ENCODE data around the gene ZNF136. TPM values are rescaled to one million over a fixed set of nuclear protein-coding genes. Genes with fewer than 3 reads are reported as not detected.

Gene ZNF136
- total and polyA plus RNA-seq, 2 experiments from 2014 or later, result 3.0 to 4.8 TPM

DNA sequence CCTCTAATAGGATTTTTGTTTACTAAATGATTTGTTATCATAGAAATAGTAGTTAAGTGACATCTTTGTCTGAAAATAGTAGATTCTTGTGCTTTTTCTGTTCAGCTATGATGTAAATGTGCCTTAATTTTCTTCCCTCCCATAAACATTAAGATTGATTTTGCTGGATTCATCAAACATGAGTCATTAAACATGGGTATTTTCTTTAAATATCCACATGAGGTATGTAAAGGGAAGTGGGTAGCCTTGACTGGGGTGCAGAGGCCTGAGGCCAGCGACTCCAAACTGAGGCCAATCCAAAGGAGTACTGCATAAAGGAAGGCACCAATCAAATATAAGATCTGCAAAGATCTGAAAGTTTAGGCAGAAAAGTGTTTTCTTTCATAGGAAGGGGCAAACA lies 3.7 kb downstream of the ZNF136 start:
- H3K4me2 ChIP-seq (ENCODE audit: unreplicated experiment), result no peak overlapping the region
- peaks cover 82% of the 10 kb centered on the region for H3K79me2 ChIP-seq (ENCODE audit: insufficient read depth)
- H3K27ac ChIP-seq, result peak overlapping the region; percentile 30
- TF ChIP-seq EZH2 (IDR thresholded peaks at IDR 0.05; ENCODE audit: insufficient read depth, poor library complexity, severe bottlenecking) (no peak), EZH2phosphoT487 (IDR thresholded peaks at IDR 0.05; ENCODE audit: insufficient read depth, low read depth) (no peak)
- H4K20me1 ChIP-seq (ENCODE audit: insufficient read depth), result no peaks in the 10 kb centered on the region
- DNase-seq, result peak; percentile 31
- H3K36me3 ChIP-seq (ENCODE audit: low read depth), result peaks cover 4% of the 10 kb centered on the region; the same call in 1 of the 2 replicates
- no peaks in the 10 kb centered on the region for H3K27me3 ChIP-seq (replicated peaks; ENCODE audit: insufficient read depth)
- no peaks in the 10 kb centered on the region for H3K9me2 ChIP-seq (ENCODE audit: insufficient read depth)
- no peak overlapping the region for H3K4me3 ChIP-seq
- peaks cover 22% of the 10 kb centered on the region for H3K4me1 ChIP-seq (ENCODE audit: insufficient read depth)
- peaks cover 27% of the 10 kb centered on the region for H3F3A ChIP-seq (ENCODE audit: insufficient read depth)
- no peak overlapping the region for H3K9ac ChIP-seq
- in situ Hi-C loops (cut with MboI), result no loop called here
- no peaks in the 10 kb centered on the region for H3K9me3 ChIP-seq (ENCODE audit: low read depth)
- WGBS, 2 experiments (ENCODE audit: low coverage in 1 of 2, low lambda C conversion rate in 2 of 2, missing lambda C conversion rate in 2 of 2), result 95 to 100% methylated on average over 1 of the region's 1 CpG
- H2AFZ ChIP-seq, result no peak overlapping the region

DNA sequence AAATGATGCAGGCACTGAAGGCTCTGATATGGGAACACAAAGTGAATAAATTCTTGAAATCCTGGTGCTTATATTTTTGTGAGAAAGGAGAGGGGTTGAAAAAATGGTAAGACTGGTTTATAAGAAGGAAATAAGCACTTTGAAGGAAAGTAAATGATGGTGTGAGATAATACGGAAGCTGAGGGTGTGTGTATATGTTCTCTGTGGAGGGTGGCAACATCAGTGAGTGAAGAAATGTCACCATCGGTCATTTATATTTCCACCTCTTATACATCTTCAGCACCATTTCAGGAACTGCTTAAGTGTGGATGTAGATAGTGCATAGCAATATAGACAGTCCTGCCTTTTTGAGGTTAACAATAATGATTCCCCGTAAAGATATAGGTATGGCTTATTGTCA lies 17.5 kb downstream of the ZNF136 start:
- peaks cover 100% of the 10 kb centered on the region for H3K79me2 ChIP-seq (ENCODE audit: insufficient read depth)
- no peak overlapping the region for H3K9ac ChIP-seq
- no peaks in the 10 kb centered on the region for H3K9me3 ChIP-seq (ENCODE audit: low read depth)
- no peaks in the 10 kb centered on the region for H4K20me1 ChIP-seq (ENCODE audit: insufficient read depth)
- H3K4me3 ChIP-seq, result no peak overlapping the region
- 93 to 97% methylated on average over 3 of the region's 3 CpGs for WGBS, 2 experiments (ENCODE audit: low coverage in 1 of 2, low lambda C conversion rate in 2 of 2, missing lambda C conversion rate in 2 of 2)
- peaks cover 25% of the 10 kb centered on the region for H3K36me3 ChIP-seq (ENCODE audit: low read depth)
- H3K4me1 ChIP-seq (ENCODE audit: insufficient read depth), result no peaks in the 10 kb centered on the region
- TF ChIP-seq EZH2 (IDR thresholded peaks at IDR 0.05; ENCODE audit: insufficient read depth, poor library complexity, severe bottlenecking) (no peak), EZH2phosphoT487 (IDR thresholded peaks at IDR 0.05; ENCODE audit: insufficient read depth, low read depth) (no peak)
- no peak overlapping the region for H3K27ac ChIP-seq
- DNase-seq, result no peak
- no peaks in the 10 kb centered on the region for H3F3A ChIP-seq (ENCODE audit: insufficient read depth)
- H2AFZ ChIP-seq, result no peak overlapping the region
- in situ Hi-C loops (cut with MboI), result no loop called here
- H3K9me2 ChIP-seq (ENCODE audit: insufficient read depth), result no peaks in the 10 kb centered on the region
- no peak overlapping the region for H3K4me2 ChIP-seq (ENCODE audit: unreplicated experiment)
- no peaks in the 10 kb centered on the region for H3K27me3 ChIP-seq (replicated peaks; ENCODE audit: insufficient read depth)

DNA sequence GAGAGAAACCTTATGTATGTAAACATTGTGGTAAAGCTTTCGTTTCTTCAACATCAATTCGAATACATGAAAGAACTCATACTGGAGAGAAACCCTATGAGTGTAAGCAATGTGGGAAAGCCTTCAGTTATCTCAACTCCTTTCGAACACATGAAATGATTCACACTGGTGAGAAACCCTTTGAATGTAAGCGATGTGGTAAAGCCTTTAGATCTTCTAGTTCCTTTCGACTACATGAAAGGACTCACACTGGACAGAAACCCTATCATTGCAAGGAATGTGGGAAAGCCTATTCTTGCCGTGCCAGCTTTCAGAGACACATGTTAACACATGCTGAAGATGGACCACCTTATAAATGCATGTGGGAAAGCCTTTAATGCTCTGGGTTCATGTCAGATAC lies 24.7 kb downstream of the ZNF136 start:
- in situ Hi-C loops (cut with MboI), result no loop called here
- Histone ChIP-seq H3K4me2 (ENCODE audit: unreplicated experiment) (no peak overlapping the region), H3K4me3 (no peak overlapping the region), H3K9me2 (ENCODE audit: insufficient read depth) (no peaks in the 10 kb centered on the region), H3F3A (ENCODE audit: insufficient read depth) (0 out of 2 replicates have a peak, but pooled peaks cover 9% of the 10 kb centered on the region), H3K79me2 (ENCODE audit: insufficient read depth) (peaks cover 29% of the 10 kb centered on the region), H3K27me3 (replicated peaks; ENCODE audit: insufficient read depth) (no peaks in the 10 kb centered on the region), H4K20me1 (ENCODE audit: insufficient read depth) (no peaks in the 10 kb centered on the region), H3K27ac (no peak overlapping the region), H3K4me1 (ENCODE audit: insufficient read depth) (no peaks in the 10 kb centered on the region), H3K9ac (no peak overlapping the region), H2AFZ (no peak overlapping the region), H3K9me3 (ENCODE audit: low read depth) (peaks cover 14% of the 10 kb centered on the region), H3K36me3 (ENCODE audit: low read depth) (peaks cover 85% of the 10 kb centered on the region)
- no peak for TF ChIP-seq EZH2phosphoT487 (IDR thresholded peaks at IDR 0.05; ENCODE audit: insufficient read depth, low read depth)
- TF ChIP-seq EZH2 (IDR thresholded peaks at IDR 0.05; ENCODE audit: insufficient read depth, poor library complexity, severe bottlenecking), result no peak
- DNase-seq, result peak; percentile 21
- WGBS, 2 experiments (ENCODE audit: low coverage in 1 of 2, low lambda C conversion rate in 2 of 2, missing lambda C conversion rate in 2 of 2), result 96 to 98% methylated on average over 6 of the region's 6 CpGs

DNA sequence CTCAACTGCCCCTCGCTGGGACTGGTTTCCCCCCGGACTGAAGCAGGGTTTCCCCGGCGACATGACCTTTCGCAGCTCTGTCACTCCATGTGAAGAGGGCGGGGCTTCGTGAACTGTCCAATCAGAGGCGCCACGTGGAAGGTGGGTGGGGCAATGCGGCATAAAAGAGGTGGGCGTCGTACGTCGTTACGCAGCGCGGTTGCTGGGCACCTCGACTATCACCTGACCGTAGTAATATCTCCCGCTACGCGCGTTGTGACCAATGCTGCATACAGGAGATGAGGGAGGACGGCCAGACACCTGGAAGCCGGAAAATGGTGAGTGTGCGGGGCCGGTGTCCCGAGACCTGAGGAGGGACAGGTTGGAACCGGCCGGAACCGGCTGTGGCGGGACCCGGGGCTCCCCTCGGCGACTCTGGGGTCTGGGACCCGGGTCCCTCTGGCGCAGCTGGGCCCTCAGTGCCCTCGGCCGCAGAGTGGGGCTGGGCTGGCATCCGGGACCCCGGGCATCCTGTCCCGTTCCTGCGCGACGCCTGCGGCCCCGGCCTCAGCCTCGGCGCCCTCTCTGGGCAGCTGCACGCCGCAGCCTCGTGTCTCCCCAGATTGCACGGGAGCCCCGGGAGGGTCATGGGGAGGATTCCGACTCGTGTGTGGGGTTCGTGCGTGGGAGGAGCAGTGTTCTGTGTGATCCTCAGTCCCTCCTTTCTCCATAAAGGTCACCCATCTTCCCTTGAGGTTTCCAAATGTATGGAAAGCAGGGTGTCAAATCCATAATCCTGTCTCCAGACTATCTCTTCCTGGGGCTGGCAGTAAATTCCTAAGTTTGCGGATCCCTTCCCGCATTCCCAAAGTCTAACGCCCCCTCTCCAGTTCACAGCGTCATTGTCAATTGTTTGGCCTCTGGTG lies 32.2 kb downstream of the ZNF136 start:
- in situ Hi-C loops (cut with MboI), result no loop called here
- H3K9me3 ChIP-seq (ENCODE audit: low read depth), result peaks cover 13% of the 10 kb centered on the region
- DNase-seq, result peak; percentile 72
- peak overlapping the region; percentile 51 for H3K4me3 ChIP-seq
- H3F3A ChIP-seq (ENCODE audit: insufficient read depth), result no peaks in the 10 kb centered on the region
- peak overlapping the region; percentile 48 for H3K9ac ChIP-seq
- H2AFZ ChIP-seq, result peak overlapping the region; percentile 56
- TF ChIP-seq EZH2phosphoT487 (IDR thresholded peaks at IDR 0.05; ENCODE audit: insufficient read depth, low read depth) (no peak), EZH2 (IDR thresholded peaks at IDR 0.05; ENCODE audit: insufficient read depth, poor library complexity, severe bottlenecking) (no peak)
- no peaks in the 10 kb centered on the region for H4K20me1 ChIP-seq (ENCODE audit: insufficient read depth)
- no peaks in the 10 kb centered on the region for H3K9me2 ChIP-seq (ENCODE audit: insufficient read depth)
- WGBS, 2 experiments (ENCODE audit: low coverage in 1 of 2, low lambda C conversion rate in 2 of 2, missing lambda C conversion rate in 2 of 2), result 5 to 7% methylated on average over 53 to 54 of the region's 62 CpGs
- H3K79me2 ChIP-seq (ENCODE audit: insufficient read depth), result no peaks in the 10 kb centered on the region
- H3K36me3 ChIP-seq (ENCODE audit: low read depth), result peaks cover 32% of the 10 kb centered on the region
- no peak overlapping the region for H3K27ac ChIP-seq
- H3K4me1 ChIP-seq (ENCODE audit: insufficient read depth), result no peaks in the 10 kb centered on the region
- H3K4me2 ChIP-seq (ENCODE audit: unreplicated experiment), result no peak overlapping the region
- H3K27me3 ChIP-seq (replicated peaks; ENCODE audit: insufficient read depth), result no peaks in the 10 kb centered on the region

All from GM23248 (cell line).